Stimulated activated CD4-positive, alpha-beta T cell treated with anti-CD3 and anti-CD28 coated beads, Interleukin-12 subunit alpha, Interleukin-12 subunit beta, amount 100 ng/mL, for 4 hours (primary cell): ENCODE data around the gene HIGD1B.

Source experiments
- DNase-seq: peaks from one replicate; pipeline ENCODE4 v3.0.0-alpha.2; 2020

HIGD1B gene

DNA sequence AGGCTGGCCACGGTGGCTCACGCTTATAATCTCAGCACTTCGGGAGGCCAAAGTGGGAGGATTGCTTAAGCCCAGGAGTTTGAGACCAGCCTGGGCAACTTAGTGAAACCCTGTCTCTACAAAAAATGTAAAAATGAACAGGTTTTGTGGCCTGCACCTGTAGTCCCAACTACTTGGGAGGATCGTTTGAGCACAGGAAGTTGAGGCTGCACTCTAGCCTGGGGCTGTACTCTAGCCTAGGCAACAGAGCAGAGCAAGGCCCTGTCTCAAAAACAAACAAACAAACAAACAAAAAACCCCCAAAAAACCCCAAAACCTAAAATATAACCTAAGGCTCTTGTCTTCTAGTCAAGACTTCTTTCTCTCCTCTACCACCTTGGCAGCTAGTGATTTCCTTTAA lies 7.4 kb upstream of the HIGD1B start:
- DNase-seq, result no peak

DNA sequence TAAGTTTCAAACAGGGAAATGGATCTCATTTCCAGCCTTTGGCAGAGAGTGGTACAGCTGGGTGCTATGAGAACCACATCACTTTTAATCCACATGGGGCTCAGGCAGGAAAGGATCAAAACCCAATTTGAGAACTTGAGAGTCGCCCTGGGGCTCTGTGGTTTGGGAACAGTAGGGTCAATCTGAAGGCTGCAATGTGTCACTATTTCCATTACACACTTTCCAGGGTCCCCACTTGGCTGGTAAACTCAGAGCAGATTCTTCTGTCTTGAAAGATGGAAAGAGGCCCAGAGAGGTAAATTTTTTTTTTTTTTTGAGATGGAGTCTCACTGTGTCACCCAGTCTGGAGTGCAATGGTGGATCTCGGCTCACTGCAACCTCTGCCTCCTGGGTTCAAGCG lies 6.7 kb upstream of the HIGD1B start:
- no peak for DNase-seq

DNA sequence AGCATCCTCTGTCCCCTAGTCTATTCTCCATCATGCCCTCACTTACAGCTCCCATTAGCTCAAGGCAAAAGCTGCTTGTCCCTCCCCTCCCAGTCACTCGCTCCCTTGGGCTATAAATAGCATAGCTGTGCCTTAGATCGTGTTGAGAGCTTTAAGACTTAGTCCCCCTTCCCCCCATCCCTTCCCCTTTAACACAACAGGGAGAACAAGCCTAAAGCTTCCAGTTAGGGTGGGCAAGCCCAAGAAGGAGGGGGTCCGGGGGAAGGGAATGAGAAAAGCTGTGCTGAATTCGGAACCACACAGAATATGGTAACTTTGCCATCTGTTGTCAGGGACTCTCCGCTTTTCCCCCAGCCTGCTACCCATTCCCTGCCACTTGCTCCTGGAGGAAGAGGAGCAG lies 4.9 kb upstream of the HIGD1B start:
- DNase-seq, result no peak

DNA sequence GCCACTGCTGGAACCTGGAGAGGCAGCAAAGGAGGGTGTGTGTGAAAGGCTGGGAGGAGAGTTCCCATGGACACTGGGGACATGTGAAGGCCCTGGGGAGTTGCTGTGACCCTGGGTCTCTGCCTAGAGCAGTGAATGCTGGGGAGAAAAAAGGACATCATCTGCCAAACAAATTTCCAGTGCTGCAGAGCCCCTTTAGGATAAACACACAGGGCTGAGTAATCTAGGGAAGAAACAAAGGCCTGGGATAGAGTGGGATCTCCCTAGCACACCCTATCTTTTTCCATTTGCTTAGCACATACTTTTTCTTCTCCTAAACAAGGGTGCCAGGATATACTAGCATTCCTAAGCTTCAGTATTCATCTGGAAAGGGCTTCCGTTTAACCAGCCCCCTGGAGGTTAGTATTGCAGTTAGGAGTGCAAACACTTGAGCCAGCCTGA lies 3.3 kb upstream of the HIGD1B start:
- DNase-seq, result no peak

DNA sequence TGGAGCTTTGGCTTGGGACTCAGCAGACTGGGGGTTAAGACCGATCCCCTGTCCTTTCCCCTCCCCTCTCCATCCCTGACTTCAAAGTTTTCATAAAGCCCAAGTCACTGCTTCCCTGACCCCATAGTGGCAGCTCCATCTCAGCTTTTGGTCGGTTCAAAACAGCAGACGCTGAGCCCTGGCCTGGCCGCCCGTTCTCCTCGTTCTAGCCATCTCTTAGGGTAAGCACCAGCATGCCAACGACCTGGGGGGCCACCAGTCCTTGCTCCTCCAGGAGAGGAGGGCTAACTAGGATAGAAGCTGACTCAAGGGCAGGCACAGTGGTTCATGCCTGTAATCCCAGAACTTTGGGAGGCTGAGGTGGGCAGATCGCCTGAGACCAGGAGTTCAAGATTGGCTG lies 1.5 kb upstream of the HIGD1B start:
- no peak for DNase-seq

DNA sequence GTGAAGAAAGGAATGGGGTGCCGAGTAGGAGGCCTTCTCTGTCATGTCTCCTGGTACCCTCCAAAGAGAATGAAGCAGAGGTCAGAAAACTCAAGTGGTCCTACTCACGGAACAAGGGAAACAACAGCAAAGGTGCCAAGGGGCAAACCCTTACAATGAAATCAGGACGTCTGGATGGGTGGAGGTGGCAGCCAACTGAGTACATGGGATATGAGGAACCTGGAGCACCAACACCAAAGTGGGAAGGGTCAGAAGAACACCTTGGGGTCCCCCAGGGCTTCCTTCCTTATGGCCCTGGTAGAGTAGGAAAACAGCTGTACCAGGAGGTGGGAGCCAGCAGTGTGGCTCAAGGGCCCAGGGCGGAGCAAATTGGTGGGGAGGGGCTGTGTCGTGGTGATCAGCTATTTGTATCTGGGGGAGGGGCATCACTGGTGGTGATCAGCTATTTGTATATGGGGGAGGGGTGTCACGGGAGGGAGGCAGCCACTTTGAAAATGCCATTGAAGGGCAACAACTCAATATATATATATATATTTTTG lies 643 bp downstream of the HIGD1B start:
- DNase-seq, result no peak

DNA sequence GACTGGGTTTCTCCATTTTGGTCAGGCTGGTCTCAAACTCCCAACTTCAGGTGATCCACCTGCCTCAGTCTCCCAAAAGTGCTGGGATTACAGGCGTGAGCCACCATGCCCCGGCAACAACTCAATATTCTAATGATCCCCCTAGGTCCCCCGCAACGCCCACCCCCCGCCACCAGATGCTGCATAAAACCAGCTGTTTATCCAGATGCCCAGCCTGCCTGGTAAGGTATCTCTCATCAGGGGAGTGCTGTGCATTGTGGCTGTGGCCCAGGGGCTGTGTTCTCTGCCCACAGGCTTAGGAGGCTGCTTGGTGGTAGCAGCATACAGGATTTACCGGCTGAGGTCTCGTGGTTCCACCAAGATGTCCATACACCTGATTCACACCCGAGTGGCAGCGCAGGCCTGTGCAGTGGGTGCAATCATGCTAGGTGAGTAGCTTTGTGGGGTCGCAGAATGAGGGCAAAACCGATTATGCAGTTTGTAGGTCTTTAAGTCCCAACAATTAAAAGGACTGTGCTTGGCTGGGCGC lies 1.3 kb downstream of the HIGD1B start:
- DNase-seq, result no peak

DNA sequence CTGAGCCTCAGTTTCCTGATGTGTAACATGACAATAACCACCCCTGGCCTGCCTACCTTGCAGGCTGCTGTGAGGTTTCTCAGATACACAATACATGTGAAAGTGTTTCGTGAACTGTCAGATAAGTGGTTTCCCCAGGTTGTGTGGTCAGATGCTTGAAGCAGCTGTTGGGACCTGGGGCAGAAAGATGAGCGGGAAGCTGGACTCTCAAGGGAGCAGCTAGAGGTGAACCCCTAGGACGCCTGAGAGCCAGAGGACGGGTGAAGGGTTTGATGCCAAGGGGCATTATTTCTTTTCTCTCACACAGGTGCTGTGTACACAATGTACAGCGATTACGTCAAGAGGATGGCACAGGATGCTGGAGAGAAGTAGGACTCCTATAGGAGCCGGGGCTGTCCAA lies 2.3 kb downstream of the HIGD1B start:
- no peak for DNase-seq

DNA sequence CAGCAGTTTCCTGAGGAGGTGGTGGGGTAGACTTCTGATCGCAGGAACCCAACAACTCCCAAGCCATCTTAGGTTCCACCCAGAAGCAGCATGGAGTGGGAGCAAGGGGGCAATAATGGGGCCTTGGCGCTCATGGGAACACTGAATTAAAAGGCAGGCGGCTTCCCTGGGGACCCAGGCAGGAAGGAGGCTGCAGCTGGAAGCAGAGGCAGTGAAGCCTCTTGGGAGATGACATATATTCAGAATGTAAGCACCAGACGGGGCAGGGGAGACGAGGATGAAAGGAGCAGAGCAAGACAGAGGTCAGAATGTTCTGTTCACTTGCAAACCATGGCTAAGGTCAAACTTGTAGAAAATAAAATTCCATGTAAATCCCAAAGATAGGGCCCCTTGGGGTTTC lies 2.9 kb downstream of the HIGD1B start:
- DNase-seq, result no peak

DNA sequence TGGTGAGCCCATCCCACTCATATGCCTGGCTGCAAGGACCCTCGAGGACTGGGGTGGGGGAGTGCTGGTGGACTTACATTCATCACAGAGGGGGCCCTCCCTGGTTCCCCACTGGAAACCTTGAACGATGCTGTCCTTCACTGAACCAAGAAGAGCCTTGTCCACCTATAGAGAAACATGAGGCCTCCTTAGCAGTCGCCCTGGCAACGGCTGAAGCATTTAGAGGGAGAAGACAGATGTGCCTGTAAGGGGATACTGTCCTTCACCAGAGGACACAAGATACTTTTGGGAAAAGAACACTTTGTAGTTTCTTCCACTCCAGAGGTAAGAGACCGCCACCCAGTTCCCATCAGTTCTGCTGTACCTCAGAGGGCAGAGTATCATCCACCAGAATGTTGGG lies 6.5 kb downstream of the HIGD1B start:
- no peak for DNase-seq

DNA sequence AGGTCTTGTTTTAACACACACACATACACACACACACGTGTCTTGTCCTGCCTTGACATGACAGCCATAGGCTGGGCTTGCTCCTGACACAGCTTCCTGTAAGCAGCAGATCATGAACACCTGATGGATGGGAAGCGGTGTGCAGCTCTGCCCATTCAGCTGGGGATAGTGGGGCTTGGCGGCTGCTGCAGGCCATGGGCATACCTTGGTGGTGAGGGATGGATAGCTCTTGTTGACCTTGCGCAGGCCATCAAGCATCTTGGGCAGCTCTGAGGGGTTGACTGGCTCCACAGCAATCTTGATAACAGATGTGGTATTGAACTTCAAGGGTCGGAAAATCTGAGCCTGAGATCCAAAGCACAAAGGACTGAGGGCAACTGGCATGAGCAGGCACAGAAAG lies 12.0 kb downstream of the HIGD1B start:
- no peak for DNase-seq

DNA sequence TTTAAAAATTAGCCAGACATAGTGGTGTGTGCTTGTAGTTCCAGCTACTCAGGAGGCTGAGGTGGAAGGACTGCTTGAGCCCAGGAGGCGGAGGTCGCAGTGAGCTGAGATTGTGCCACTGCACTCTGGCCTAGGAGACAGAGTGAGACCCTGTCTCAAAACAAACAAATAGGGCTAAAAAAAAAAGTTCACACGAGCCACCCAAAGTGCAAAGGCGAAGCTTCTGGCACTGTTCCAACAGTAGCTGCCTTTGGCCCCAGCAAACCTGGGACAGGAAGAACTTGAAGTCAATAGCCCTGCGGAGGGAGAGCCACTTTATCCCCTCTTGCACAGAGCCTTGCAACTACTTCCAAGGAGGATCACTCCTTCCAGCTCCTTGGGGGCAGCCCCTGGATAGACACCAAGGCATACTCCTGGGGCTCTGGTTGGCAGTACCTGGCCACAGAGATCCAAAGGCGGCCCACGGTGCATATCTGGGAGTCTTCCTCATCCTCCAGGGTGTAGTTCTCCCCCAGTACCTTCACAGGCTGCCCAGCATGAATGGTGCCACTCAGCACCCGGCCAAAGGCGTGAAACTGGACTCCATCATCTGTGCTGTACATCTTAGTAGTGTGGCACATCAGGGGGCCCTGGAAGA lies 14.7 kb downstream of the HIGD1B start:
- no peak for DNase-seq

DNA sequence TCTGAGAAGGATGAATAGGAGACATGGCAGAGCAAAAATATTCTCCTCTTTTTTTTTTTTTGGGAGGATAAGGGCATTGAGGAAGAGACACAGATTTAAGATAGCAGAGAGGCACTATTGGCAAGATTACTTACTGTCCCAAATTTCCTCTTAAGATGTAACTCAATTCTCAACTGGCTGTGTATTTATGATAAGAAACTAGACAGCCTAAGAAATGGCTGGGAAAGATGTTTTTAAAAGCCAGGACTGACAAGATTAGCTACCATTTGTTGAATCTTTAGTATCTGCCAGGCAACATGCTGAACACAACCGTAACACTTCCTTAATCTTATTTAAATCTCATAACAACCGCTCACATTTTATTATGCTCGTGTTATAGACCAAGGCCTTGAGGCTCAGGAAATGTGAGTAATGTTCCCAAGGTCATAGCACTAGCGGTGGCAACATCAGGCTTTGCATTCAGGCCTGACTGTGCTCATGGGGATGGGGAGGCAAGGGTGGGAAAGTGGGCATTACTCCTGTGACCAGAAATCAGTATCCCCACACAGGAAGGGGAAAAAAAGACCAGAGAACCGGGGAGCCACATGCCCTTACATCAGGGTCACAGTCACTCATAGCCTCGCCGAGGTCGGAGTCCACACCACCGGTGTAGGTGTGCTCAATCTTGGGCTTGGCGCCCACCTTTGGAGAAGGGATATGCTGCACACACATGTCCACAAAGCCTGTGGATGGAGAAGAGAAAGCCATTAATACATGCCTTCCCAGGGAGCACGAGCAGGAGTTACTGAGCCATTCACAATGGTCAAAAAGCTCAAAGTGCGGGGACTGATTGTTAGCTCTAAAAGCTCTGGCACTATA lies 15.6 kb downstream of the HIGD1B start:
- DNase-seq, result no peak

DNA sequence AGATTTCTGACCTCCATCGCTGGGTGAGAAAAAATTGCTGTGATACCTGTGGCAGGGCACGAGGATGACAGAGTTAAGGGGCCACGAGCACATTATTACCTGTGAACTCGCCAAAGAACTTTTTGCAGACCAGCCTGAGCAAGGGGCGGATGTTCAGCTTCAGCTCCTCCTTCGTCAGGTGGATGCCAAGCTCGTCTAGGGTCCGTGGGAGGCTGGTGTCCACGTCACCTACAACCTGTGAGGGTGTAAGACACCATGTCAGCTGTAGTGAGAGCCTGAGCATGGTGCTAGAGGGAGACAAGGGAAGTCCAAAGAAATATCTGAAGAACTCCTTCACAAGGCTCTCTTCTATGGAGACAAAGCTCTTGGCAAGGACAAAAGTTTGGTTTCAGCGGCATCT lies 17.1 kb downstream of the HIGD1B start:
- DNase-seq, result no peak

DNA sequence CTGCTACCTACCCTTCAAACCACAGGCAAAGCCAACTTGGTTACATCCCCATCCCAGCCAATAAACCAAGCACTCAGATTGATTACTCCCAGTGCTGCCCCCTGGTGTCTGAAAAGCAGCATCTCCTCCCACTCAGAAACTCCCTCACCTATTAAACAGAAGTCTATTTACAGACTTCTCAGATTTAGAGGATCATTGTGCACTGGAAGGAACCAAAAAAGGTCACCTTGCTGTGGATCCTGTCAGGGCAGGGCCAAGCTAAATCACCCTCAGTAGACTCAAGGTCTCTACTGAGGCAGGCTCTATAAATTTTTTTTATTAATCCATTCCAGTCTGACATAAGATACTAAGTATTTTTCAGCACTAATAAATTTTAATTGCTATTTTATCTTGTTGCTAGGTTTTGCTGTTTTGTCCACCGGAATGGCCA lies 17.6 kb downstream of the HIGD1B start:
- peak; percentile 56 for DNase-seq

DNA sequence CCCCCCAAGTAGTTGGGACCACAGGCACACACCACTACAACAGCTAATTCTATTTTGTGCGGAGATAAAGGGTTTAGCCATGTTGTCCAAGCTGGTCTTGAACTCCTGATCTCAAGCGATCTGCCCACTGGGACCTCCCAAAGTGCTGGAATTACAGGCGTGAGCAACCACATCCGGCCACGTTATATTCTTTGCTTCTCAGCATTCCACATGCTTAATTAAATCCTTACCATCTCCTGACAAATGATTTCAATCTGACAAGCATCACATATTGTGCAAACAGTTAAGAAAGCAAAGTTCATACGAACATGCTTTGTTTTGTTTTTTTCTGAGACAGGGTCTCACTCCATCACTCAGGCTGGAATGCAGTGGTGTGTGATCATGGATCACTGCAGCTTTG lies 18.2 kb downstream of the HIGD1B start:
- DNase-seq, result no peak

DNA sequence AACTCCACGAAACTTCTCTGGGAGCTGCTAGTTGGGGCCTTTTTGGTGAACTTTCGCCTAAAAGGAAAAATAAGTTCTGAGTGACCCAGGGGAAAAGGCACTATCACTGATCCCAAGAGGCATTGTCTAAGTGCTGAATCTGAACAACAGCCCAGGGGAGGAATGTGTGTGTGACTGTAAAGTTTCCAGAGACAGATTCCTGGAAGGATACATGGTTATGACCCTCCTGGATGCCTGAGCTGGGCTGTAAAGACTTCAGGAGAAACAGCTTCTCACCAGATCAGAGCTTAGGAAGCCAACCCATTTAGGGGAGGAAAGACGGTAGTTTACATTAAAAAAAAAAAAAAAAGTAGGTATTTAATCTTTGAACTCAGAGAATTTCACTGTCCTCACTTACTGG lies 20.2 kb downstream of the HIGD1B start:
- no peak for DNase-seq

DNA sequence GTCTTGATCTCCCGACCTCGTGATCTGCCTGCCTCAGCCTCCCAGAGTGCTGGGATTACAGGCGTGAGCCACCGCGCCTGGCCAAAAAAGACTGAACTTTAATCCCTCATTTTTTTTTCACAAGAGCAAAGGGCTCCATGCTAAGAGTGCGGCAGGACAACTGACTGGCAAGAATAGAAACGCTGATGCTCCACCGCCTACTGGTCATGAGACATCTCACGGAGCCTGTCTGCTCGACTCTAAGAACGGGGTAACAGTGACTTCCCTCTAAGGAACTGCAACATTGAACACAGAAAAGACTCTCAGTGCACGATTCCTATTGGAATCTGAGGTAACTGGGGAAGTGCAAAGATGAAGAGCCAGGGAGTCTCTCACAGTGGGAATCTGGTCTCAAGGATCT lies 23.9 kb downstream of the HIGD1B start:
- DNase-seq, result no peak

DNA sequence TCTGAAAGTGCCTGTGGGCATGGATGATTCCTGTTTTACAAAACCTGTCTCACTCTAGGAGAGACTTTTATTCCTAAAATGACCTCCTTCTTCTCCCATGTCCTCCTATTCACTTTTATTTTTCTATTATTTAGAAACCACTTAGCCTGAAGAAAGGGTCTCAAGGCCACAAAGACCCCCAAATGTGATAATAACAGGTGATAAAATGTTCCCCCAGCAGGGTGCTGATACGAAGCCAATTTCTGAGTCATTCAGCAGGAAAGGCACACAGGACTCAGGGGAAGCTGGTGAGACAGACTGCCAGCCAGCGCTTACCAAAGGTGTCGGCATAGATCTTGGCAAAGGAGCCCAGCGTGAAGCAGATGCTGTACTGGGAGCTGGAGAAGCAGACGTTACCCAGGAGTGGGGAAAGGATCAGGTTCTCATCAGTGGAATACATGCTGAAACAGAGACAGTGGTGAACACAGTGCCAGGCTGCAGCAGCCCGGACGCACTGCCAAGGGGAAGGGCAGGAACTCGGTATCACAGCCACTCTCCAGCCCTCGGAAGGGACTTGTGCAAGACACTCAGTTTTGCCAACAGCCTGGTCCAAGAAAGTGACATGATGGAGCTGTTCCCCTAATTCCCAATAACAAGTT lies 24.6 kb downstream of the HIGD1B start:
- DNase-seq, result no peak

DNA sequence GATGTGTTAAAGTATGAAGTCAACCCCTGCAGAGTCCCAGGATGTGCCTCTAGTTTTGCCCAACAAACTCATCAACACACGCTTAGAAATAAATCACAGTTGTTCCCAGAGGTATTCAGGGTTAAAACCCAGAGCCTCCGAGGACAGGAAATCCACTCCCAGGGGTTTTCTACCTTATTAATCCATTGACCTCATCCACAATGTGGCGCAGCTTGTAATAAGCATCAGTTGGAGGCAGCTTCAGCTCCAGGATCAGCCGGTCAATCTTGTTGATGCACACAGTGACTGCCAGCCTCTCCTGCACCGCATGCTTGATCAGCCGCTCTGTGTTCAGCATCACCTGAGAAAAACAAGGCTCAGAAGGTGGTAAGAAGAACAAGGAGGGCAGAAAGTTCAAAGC lies 28.1 kb downstream of the HIGD1B start:
- DNase-seq, result no peak

DNA sequence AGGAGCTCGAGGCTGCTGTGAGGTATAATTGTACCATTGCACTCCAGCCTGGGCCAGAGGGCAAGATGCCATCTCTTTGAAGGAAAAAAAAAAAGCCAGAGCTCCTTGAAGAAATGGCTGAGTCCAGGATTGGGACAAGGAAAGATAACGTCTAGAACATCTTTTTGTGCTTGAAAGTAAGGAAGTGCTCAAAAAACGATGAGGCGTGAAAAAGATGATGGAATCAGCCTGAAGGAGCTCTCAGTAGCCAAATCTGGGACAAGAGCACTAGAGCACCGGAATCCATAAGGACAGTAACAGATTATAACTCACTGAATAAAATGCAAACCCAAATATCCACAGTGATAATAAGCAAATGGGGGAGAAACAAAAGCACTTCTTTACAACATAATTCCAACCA lies 29.4 kb downstream of the HIGD1B start:
- no peak for DNase-seq

DNA sequence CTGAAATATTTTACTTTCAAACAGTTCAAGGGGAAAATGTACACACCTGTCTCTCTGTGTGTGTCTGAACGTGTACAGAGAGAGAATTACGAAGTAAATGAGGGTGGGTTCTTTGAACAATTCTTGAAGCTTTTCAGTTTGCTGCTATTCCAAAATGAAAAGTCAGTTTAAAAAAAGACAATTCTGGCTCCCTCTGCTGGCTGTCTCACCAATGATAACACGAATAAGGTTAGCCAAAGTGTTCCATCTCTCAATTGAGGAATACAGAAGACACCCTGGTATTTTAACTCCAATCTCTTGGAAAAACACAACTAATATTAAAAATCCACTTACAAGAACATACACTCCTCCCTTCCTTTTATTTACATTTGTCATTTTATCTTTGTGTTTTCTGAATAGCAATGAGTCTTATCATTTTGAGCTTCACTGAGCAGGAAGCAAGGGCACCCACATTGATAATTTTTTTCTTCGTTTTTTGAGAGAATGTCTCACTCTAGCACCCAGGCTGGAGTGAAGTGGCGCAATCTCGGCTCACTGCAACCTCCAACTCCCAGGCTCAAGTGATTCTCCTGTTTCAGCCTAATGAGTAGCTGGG lies 31.0 kb downstream of the HIGD1B start:
- DNase-seq, result no peak

DNA sequence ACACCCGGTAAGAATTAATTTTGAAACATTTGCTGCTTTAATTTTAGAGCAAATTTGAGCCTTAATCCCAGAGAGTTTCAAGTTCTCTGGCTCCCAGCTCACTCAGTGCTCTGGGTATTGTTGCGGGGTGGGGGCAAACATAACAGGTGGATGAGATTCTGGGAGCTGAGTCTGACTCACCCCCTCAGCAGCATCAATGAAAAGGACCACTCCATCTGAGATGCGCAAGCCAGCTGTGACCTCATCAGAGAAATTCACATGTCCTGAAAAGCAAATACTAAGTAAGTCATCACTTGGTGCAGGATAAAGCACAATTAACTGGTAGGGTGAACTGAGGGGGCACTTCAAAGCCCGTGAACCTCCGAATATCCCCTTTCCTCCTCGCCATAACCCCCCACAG lies 31.7 kb downstream of the HIGD1B start:
- DNase-seq, result no peak
